Measurements from ENCODE around the gene NOTUM.
A peak's percentile ranks its signal among the peaks of the same experiment; 100 is the strongest.
"Not testable (repeated sequence)": the region's sequence is repeated elsewhere in the genome, so short reads cannot be mapped to it uniquely, and the experiment has no call there.

Gene NOTUM

GRCh38 chr17:81958633-81959342, 2.2 kb downstream of the NOTUM start:
- no peak for DNase-seq

GRCh38 chr17:81957691-81958432, 3.1 kb downstream of the NOTUM start:
- no peak for DNase-seq

GRCh38 chr17:81956607-81957589, 4.1 kb downstream of the NOTUM start:
- no peak for DNase-seq

- no peak for DNase-seq
These were observed 5.0 kb downstream of the NOTUM start for GRCh38 chr17:81955756-81956544.

- DNase-seq: no peak
These were observed 5.8 kb downstream of the NOTUM start for GRCh38 chr17:81955058-81955681.

GRCh38 chr17:81954131-81955057, 6.6 kb downstream of the NOTUM start:
- no peak for DNase-seq

- not testable (repeated sequence) for DNase-seq
These were observed 7.5 kb downstream of the NOTUM start for GRCh38 chr17:81953443-81953842.

GRCh38 chr17:81952792-81953228, 8.2 kb downstream of the NOTUM start:
- DNase-seq: no peak

GRCh38 chr17:81951785-81952684, 9.0 kb downstream of the NOTUM start:
- no peak for DNase-seq

GRCh38 chr17:81950501-81950900, 10.5 kb downstream of the NOTUM start:
- DNase-seq: no peak

- no peak for DNase-seq
These were observed 12.2 kb downstream of the NOTUM start for GRCh38 chr17:81948635-81949378.

GRCh38 chr17:81947189-81947588, 13.8 kb downstream of the NOTUM start, which contains the start of gene MYADML2:
MYADML2 (minus strand) TSS chr17:81947233; CDS start chr17:81941741, 5,492 bp downstream.
- DNase-seq: no peak

GRCh38 chr17:81944858-81945257, 16.1 kb downstream of the NOTUM start:
- DNase-seq: no peak

GRCh38 chr17:81942167-81942553, 18.8 kb downstream of the NOTUM start:
- no peak for DNase-seq

GRCh38 chr17:81941484-81942166, 19.4 kb downstream of the NOTUM start:
- peak in 22 of 56 donors; percentile 5 to 68 (median 34) for DNase-seq

Data from nucleus accumbens (tissue), 56 donors.